HEK293 (cell line): ENCODE results near the gene IFT43.

Experiments
- CTCF ChIA-PET: fragments of 350-600 bp; formaldehyde crosslinking; extraction: SDS; loops from one replicate; lab custom pipeline; 2021; ENCODE audit warnings: antibody characterized with exemption; lab: Yijun Ruan, JAX
- POLR2A ChIA-PET: fragments of 300-600 bp; formaldehyde crosslinking; extraction: SDS; loops from one replicate; lab custom pipeline; 2020; ENCODE audit warnings: antibody characterized with exemption, inconsistent platforms; lab: Yijun Ruan, JAX
- H3K27ac ChIP-seq: fragments of 200-500 bp; sonication (Bioruptor generic); 2 replicates; pipeline ENCODE4 v1.5.1; 2014; ENCODE audit warnings: low read depth, low read length, control low read depth, inconsistent platforms; ENCODE audit errors: extremely low read depth
- H3K36me3 ChIP-seq, 2 experiments: fragments of 200-500 bp in 1 of 2; sonication (Bioruptor generic) in 1 of 2; 1 replicate in 1 of 2; 2 replicates in 1 of 2; pipeline ENCODE4 v1.5.1; 2014 to 2017; ENCODE audit warnings: inconsistent platforms in 2 of 2, low read length in 2 of 2; ENCODE audit not compliant: control insufficient read depth in 2 of 2, insufficient read depth in 1 of 2
- H3K4me1 ChIP-seq: fragments of 200-500 bp; sonication (Bioruptor generic); 2 replicates; pipeline ENCODE4 v1.5.1; 2014; ENCODE audit warnings: mild to moderate bottlenecking, low read length, inconsistent platforms; ENCODE audit not compliant: control insufficient read depth, insufficient read depth
- H3K4me3 ChIP-seq: 2 replicates; pipeline ENCODE4 v1.5.1; 2011; ENCODE audit warnings: low read depth, mild to moderate bottlenecking, control low read depth, low read length, moderate library complexity
- H3K9me3 ChIP-seq: fragments of 200-500 bp; sonication (Bioruptor generic); 2 replicates; pipeline ENCODE4 v1.5.1; 2014; ENCODE audit warnings: low read depth, low read length, inconsistent platforms; ENCODE audit not compliant: control insufficient read depth, insufficient read depth
- BCL11A ChIP-seq: fragments of 450-650 bp; formaldehyde crosslinking; IDR thresholded peaks from 2 replicates; pipeline ENCODE4 v1.5.1; 2016; ENCODE audit warnings: low read depth, missing biosample characterization, missing genetic modification characterization
- GLI2 ChIP-seq: fragments of 450-650 bp; formaldehyde crosslinking; IDR thresholded peaks from 2 replicates; pipeline ENCODE4; 2017; ENCODE audit warnings: missing biosample characterization, missing genetic modification characterization, low read depth, borderline replicate concordance
- GLIS2 ChIP-seq: fragments of 450-650 bp; formaldehyde crosslinking; IDR thresholded peaks from 2 replicates; pipeline ENCODE4 v1.5.1; 2016; ENCODE audit warnings: missing biosample characterization, missing genetic modification characterization
- HOXD13 ChIP-seq: sonication (generic); formaldehyde crosslinking; IDR thresholded peaks from 2 replicates; pipeline ENCODE4 v1.8.0; 2022; ENCODE audit warnings: missing genetic modification reagents, borderline replicate concordance
- IKZF3 ChIP-seq: fragments of 450-650 bp; IDR thresholded peaks from 2 replicates; pipeline ENCODE4 v1.5.0; 2018; ENCODE audit warnings: missing biosample characterization, mild to moderate bottlenecking, missing genetic modification characterization, moderate library complexity
- KLF9 ChIP-seq: fragments of 450-650 bp; formaldehyde crosslinking; IDR thresholded peaks from 2 replicates; pipeline ENCODE4 v1.5.1; 2016; ENCODE audit warnings: missing biosample characterization, missing genetic modification characterization, low read depth
- SP3 ChIP-seq: fragments of 450-650 bp; formaldehyde crosslinking; IDR thresholded peaks from 2 replicates; pipeline ENCODE4 v1.5.1; 2016; ENCODE audit warnings: missing biosample characterization, missing genetic modification characterization
- ZBTB48 ChIP-seq: fragments of 450-650 bp; formaldehyde crosslinking; IDR thresholded peaks from 2 replicates; pipeline ENCODE4 v1.5.1; 2016; ENCODE audit warnings: missing biosample characterization, missing genetic modification characterization
- ZNF10 ChIP-seq: fragments of 450-650 bp; formaldehyde crosslinking; IDR thresholded peaks from 2 replicates; pipeline ENCODE4 v1.5.1; 2017; ENCODE audit warnings: missing biosample characterization, missing genetic modification characterization
- ZNF175 ChIP-seq: fragments of 450-650 bp; formaldehyde crosslinking; IDR thresholded peaks from 2 replicates; pipeline ENCODE4 v1.5.1; 2016; ENCODE audit warnings: missing biosample characterization, missing genetic modification characterization
- ZNF214 ChIP-seq: fragments of 450-650 bp; formaldehyde crosslinking; IDR thresholded peaks from 2 replicates; pipeline ENCODE4 v1.5.1; 2017; ENCODE audit warnings: missing biosample characterization, mild to moderate bottlenecking, missing genetic modification characterization, borderline replicate concordance
- ZNF416 ChIP-seq: fragments of 450-650 bp; formaldehyde crosslinking; IDR thresholded peaks from 2 replicates; pipeline ENCODE4 v1.5.1; 2016; ENCODE audit warnings: missing biosample characterization, missing genetic modification characterization
- ZNF449 ChIP-seq: fragments of 450-650 bp; formaldehyde crosslinking; IDR thresholded peaks from 2 replicates; pipeline ENCODE4 v1.5.1; 2017; ENCODE audit warnings: missing biosample characterization, mild to moderate bottlenecking, missing genetic modification characterization, moderate library complexity
- ZNF510 ChIP-seq: fragments of 450-650 bp; formaldehyde crosslinking; IDR thresholded peaks from 2 replicates; pipeline ENCODE4 v1.5.1; 2018; ENCODE audit warnings: mild to moderate bottlenecking, missing genetic modification characterization, missing biosample characterization; ENCODE audit not compliant: insufficient replicate concordance
- ZNF518A ChIP-seq: fragments of 450-650 bp; formaldehyde crosslinking; conservative IDR thresholded peaks from 2 replicates; pipeline ENCODE4 v1.5.1; 2016; ENCODE audit warnings: low read depth, missing biosample characterization, missing genetic modification characterization
- ZNF610 ChIP-seq: fragments of 450-650 bp; formaldehyde crosslinking; IDR thresholded peaks from 2 replicates; pipeline ENCODE4 v1.5.1; 2016; ENCODE audit warnings: missing biosample characterization, missing genetic modification characterization, borderline replicate concordance
- ZNF623 ChIP-seq: fragments of 450-650 bp; formaldehyde crosslinking; IDR thresholded peaks from 2 replicates; pipeline ENCODE4 v1.5.1; 2016; ENCODE audit warnings: missing biosample characterization, missing genetic modification characterization
- ZNF624 ChIP-seq: fragments of 450-650 bp; formaldehyde crosslinking; IDR thresholded peaks from 2 replicates; pipeline ENCODE4 v1.5.1; 2017; ENCODE audit warnings: missing biosample characterization, missing genetic modification characterization
- ZNF658 ChIP-seq: fragments of 450-650 bp; formaldehyde crosslinking; IDR thresholded peaks from 2 replicates; pipeline ENCODE4; 2016; ENCODE audit warnings: missing biosample characterization, missing genetic modification characterization
- ZSCAN16 ChIP-seq: fragments of 450-650 bp; formaldehyde crosslinking; IDR thresholded peaks from 2 replicates; pipeline ENCODE4 v1.5.1; 2016; ENCODE audit warnings: missing biosample characterization, missing genetic modification characterization
- ZSCAN23 ChIP-seq: fragments of 450-650 bp; formaldehyde crosslinking; IDR thresholded peaks from 2 replicates; pipeline ENCODE4 v1.5.1; 2016; ENCODE audit warnings: missing biosample characterization, missing genetic modification characterization
- ZXDB ChIP-seq: fragments of 450-650 bp; formaldehyde crosslinking; IDR thresholded peaks from 2 replicates; pipeline ENCODE4 v1.5.1; 2016; ENCODE audit warnings: missing biosample characterization, missing genetic modification characterization
- TF ChIP-seq, protein P1 (sequence below): fragments of 450-650 bp; formaldehyde crosslinking; IDR thresholded peaks from 2 replicates; pipeline ENCODE4 v1.5.0; 2017; ENCODE audit warnings: missing biosample characterization, missing genetic modification characterization, borderline replicate concordance
- TF ChIP-seq, protein P2 (sequence below): sonication (generic); formaldehyde crosslinking; IDR thresholded peaks from 2 replicates; pipeline ENCODE4 v1.8.1; 2022; ENCODE audit warnings: mild to moderate bottlenecking, moderate library complexity, missing genetic modification reagents

IFT43 gene

DNA sequence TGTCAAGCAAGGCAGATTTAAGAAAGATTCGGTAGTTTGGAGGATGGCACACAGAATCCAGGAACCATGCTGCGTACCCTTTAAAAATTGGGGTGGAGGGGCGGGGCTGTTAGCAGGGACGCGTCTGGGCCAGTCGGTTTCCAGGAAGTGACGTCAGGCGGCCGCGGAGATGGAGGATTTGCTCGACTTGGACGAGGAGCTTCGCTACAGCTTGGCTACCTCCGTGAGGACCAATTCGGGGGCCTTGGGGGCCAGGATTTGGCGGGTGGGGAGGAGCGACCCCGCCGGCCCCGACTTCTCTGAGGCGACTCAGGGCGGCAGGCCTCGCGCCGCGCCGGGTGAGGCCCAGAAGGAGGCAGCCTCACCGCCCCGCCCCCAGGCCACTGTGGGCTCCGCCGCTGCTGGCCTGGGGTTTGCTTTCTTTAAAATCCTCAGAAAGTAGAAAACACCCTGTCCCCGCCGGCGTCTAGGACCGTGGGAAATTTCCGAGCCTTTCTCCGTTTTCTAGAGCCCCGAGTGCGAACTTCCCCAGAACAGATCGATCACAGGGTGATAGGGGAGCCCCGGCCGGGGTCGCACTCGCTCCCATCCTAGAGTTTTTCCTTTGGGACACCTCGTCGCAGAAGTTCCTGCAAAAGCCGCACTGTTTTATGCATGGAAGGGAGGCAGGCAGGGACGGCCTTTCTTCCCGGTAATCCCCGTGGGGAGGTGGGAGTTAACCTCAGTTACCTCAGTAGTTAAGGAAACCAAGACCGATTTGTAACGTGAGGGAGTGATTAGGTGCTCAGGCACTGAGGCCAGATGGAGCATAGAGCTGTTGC, at the start of gene IFT43 (continued):
- TF ChIP-seq ZNF518A (tag by site-specific recombination) (no peak; the same call in 1 of the 2 replicates), ZSCAN16 (no peak), ZSCAN23 (tag by site-specific recombination) (no peak), ZNF175 (tag by site-specific recombination) (no peak), ZNF510 (no peak), ZNF624 (tag by site-specific recombination) (no peak), ZNF214 (tag by site-specific recombination) (no peak), BCL11A (tag by site-specific recombination) (no peak), IKZF3 (no peak), GLI2 (no peak), ZBTB48 (tag by site-specific recombination) (0 out of 2 replicates have a peak, but pooled peaks have one; percentile 39), ZNF449 (tag by site-specific recombination) (no peak), ZXDB (0 out of 2 replicates have a peak, but pooled peaks have one; percentile 24), KLF9 (tag by site-specific recombination) (peak; percentile 77), ZNF658 (tag by site-specific recombination) (no peak), ZNF10 (tag by site-specific recombination) (no peak)
- TF ChIP-seq, protein P1, sequence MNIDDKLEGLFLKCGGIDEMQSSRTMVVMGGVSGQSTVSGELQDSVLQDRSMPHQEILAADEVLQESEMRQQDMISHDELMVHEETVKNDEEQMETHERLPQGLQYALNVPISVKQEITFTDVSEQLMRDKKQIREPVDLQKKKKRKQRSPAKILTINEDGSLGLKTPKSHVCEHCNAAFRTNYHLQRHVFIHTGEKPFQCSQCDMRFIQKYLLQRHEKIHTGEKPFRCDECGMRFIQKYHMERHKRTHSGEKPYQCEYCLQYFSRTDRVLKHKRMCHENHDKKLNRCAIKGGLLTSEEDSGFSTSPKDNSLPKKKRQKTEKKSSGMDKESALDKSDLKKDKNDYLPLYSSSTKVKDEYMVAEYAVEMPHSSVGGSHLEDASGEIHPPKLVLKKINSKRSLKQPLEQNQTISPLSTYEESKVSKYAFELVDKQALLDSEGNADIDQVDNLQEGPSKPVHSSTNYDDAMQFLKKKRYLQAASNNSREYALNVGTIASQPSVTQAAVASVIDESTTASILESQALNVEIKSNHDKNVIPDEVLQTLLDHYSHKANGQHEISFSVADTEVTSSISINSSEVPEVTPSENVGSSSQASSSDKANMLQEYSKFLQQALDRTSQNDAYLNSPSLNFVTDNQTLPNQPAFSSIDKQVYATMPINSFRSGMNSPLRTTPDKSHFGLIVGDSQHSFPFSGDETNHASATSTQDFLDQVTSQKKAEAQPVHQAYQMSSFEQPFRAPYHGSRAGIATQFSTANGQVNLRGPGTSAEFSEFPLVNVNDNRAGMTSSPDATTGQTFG (tag by site-specific recombination) = no peak

- H3K36me3 ChIP-seq = no peaks in the 10 kb centered on the region
- CTCF ChIA-PET = interaction anchor here (1.2 to 2.1 kb wide), 2 partner anchors 33 to 230 kb away, joined by 3 to 8 read pairs; no protein-coding TSS in a partner anchor
- TF ChIP-seq, protein P2, sequence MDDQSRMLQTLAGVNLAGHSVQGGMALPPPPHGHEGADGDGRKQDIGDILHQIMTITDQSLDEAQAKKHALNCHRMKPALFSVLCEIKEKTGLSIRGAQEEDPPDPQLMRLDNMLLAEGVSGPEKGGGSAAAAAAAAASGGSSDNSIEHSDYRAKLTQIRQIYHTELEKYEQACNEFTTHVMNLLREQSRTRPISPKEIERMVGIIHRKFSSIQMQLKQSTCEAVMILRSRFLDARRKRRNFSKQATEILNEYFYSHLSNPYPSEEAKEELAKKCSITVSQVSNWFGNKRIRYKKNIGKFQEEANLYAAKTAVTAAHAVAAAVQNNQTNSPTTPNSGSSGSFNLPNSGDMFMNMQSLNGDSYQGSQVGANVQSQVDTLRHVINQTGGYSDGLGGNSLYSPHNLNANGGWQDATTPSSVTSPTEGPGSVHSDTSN = no peak
- TF ChIP-seq GLIS2 (tag by site-specific recombination) (no peak), SP3 (tag by site-specific recombination) (no peak), HOXD13 (CRISPR knock-in tag) (no peak), ZNF416 (no peak), ZNF610 (no peak), ZNF623 (tag by site-specific recombination) (no peak)
- POLR2A ChIA-PET = no interaction called here
- peaks cover 8% of the 10 kb centered on the region; the same call in 1 of the 2 replicates for H3K4me1 ChIP-seq
- H3K4me3 ChIP-seq = no peak overlapping the region
- no peak overlapping the region for H3K27ac ChIP-seq
- no peaks in the 10 kb centered on the region for H3K9me3 ChIP-seq
These were observed 46.4 kb upstream of the IFT43 start for GRCh38 chr14:75939200-75939599.
